Neural progenitor cell (in vitro differentiated cells): Measurements from ENCODE around the gene CRNKL1.

Experiments used
- EZH2 ChIP-seq: fragments of 200-600 bp; sonication (generic); IDR thresholded peaks from 2 replicates; pipeline ENCODE4 v1.6.1; 2017; ENCODE audit warnings: antibody characterized with exemption, mild to moderate bottlenecking, moderate library complexity
- EZH2phosphoT487 ChIP-seq: fragments of 200-600 bp; sonication (generic); IDR thresholded peaks from 2 replicates; pipeline ENCODE4 v1.6.1; 2017; ENCODE audit warnings: antibody characterized with exemption
- TF ChIP-seq, protein P1 (sequence below): fragments of 200-600 bp; sonication (generic); IDR thresholded peaks from 2 replicates; pipeline ENCODE4 v1.5.1; 2017; ENCODE audit warnings: antibody characterized with exemption, mild to moderate bottlenecking

DNA sequence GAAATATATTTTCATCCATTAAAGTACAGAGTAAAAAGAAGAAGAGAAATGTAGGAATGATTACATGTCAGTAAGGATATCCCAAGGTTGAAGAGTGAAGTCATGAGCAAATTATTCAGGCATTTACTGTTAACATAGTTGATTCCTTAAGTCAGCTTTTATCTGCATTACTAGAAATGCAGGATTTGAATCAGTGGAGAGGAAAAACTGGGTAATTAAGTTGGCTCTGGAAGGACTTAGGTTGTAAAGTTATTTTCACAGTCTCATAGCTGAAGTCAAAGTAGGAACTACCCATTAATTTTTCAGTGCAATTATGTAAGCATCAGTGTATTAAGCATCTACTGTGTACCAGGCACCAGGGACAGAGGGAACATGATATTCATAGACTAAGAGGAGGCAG lies 27.3 kb downstream of the CRNKL1 start:
- TF ChIP-seq, protein P1, sequence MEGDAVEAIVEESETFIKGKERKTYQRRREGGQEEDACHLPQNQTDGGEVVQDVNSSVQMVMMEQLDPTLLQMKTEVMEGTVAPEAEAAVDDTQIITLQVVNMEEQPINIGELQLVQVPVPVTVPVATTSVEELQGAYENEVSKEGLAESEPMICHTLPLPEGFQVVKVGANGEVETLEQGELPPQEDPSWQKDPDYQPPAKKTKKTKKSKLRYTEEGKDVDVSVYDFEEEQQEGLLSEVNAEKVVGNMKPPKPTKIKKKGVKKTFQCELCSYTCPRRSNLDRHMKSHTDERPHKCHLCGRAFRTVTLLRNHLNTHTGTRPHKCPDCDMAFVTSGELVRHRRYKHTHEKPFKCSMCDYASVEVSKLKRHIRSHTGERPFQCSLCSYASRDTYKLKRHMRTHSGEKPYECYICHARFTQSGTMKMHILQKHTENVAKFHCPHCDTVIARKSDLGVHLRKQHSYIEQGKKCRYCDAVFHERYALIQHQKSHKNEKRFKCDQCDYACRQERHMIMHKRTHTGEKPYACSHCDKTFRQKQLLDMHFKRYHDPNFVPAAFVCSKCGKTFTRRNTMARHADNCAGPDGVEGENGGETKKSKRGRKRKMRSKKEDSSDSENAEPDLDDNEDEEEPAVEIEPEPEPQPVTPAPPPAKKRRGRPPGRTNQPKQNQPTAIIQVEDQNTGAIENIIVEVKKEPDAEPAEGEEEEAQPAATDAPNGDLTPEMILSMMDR, result no peak
- no peak for TF ChIP-seq EZH2
- TF ChIP-seq EZH2phosphoT487, result no peak
